NK-92 treated with Interleukin-12 subunit alpha and Interleukin-12 subunit beta, amount 100 ng/mL, for 24 hours (cell line): ENCODE results near the gene QSOX1.
A peak's percentile ranks its signal among the peaks of the same experiment; 100 is the strongest.

Experiments used
- DNase-seq: peaks from one replicate; lab custom pipeline; 2025; lab: John Stamatoyannopoulos, UW

QSOX1 gene

DNA sequence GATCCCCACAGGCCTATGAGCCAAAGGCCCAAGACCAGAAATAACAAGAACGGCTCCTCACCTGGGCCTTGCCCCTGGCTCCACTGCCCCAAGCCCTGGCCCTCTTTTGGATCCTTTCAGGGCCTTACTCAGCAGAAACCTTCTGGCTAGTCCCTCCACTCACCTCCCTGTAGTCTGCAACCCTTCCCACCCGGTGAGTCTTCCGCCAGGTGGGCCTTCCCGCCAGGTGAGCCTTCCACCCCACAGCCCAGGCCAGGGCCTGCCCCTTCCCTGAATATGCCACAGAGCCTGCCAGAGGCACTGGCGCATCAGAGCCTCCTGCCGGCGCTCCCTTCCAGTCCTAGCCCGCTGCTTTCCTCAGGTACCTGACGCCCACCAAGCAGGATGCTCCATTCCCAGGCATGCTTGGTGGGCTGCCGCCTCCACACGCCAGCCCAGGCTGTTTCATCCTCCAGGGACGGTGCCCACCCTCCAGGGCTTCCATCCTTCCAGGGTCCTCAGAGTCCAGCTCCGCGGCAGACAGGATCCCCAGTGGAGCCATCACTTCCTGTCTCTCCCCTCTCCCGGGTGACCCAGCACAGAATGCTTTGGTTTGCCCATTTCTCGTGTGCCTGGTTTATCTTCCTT is 96.3 kb downstream of the QSOX1 start:
- DNase-seq, result no peak

GRCh38 chr1:180251526-180252305 is 97.0 kb downstream of the QSOX1 start:
- no peak for DNase-seq

GRCh38 chr1:180252638-180253536 is 98.2 kb downstream of the QSOX1 start:
- peak; percentile 63 for DNase-seq
